Measurements from ENCODE around the gene THRB. TPM values are rescaled to one million over a fixed set of nuclear protein-coding genes. Genes with fewer than 3 reads are reported as not detected.
A peak's percentile ranks its signal among the peaks of the same experiment; 100 is the strongest.

THRB gene
- total RNA-seq, 2 donors from 2014 or later: 6.7 to 6.9 TPM

GRCh38 chr3:24498796-24499195, 4.1 kb upstream of the THRB start:
- no peak overlapping the region for H3K4me3 ChIP-seq
- H3K36me3 ChIP-seq (replicated peaks in 1 of 2; ENCODE audit: insufficient read depth in 1 of 2, low read depth in 2 of 2): no peaks in the 10 kb centered on the region
- no peaks in the 10 kb centered on the region for H3K9me3 ChIP-seq
- H3K4me1 ChIP-seq: peaks cover 15% of the 10 kb centered on the region
- ATAC-seq: no peak
- no peaks in the 10 kb centered on the region for H3K27me3 ChIP-seq
- intact Hi-C loops (cut with DNase I): no loop called here
- WGBS, 2 donors: 86 to 93% methylated on average over 2 of the region's 2 CpGs
- H3K27ac ChIP-seq: no peak overlapping the region
- TF ChIP-seq POLR2A (IDR thresholded peaks at IDR 0.05): no peak
- TF ChIP-seq CTCF (IDR thresholded peaks at IDR 0.05): no peak
- DNase-seq: no peak

- WGBS, 2 donors: 80 to 83% methylated on average over 2 of the region's 2 CpGs
- no peaks in the 10 kb centered on the region for H3K9me3 ChIP-seq
- intact Hi-C loops (cut with DNase I): no loop called here
- no peak for DNase-seq
- no peak for ATAC-seq
- H3K27me3 ChIP-seq: no peaks in the 10 kb centered on the region
- peaks cover 19% of the 10 kb centered on the region for H3K4me1 ChIP-seq
- H3K36me3 ChIP-seq (replicated peaks in 1 of 2; ENCODE audit: insufficient read depth in 1 of 2, low read depth in 2 of 2): no peaks in the 10 kb centered on the region
- H3K4me3 ChIP-seq: no peak overlapping the region
- H3K27ac ChIP-seq: no peak overlapping the region
- TF ChIP-seq POLR2A (IDR thresholded peaks at IDR 0.05) (no peak), CTCF (IDR thresholded peaks at IDR 0.05) (no peak)
Measured at GRCh38 chr3:24498391-24498790, 3.7 kb upstream of the THRB start.

GRCh38 chr3:24497942-24498341, 3.3 kb upstream of the THRB start:
- H3K36me3 ChIP-seq (replicated peaks in 1 of 2; ENCODE audit: insufficient read depth in 1 of 2, low read depth in 2 of 2): no peaks in the 10 kb centered on the region
- H3K4me1 ChIP-seq: peaks cover 21% of the 10 kb centered on the region
- H3K9me3 ChIP-seq: no peaks in the 10 kb centered on the region
- H3K4me3 ChIP-seq: no peak overlapping the region
- ATAC-seq (no peak), DNase-seq (no peak)
- intact Hi-C loops (cut with DNase I): no loop called here
- TF ChIP-seq POLR2A (IDR thresholded peaks at IDR 0.05) (no peak), CTCF (IDR thresholded peaks at IDR 0.05) (no peak)
- no peak overlapping the region for H3K27ac ChIP-seq
- WGBS, 2 donors: 91 to 98% methylated on average over 2 of the region's 2 CpGs
- H3K27me3 ChIP-seq: no peaks in the 10 kb centered on the region

- peak; percentile 87 to 94 (median 90) for DNase-seq
- H3K4me1 ChIP-seq: peaks cover 21% of the 10 kb centered on the region
- H3K27me3 ChIP-seq: no peaks in the 10 kb centered on the region
- peak overlapping the region; percentile 94 to 98 (median 96) for H3K27ac ChIP-seq
- TF ChIP-seq CTCF (IDR thresholded peaks at IDR 0.05): peak; percentile 34 to 78 (median 63)
- peak in 1 of 3 donors; percentile 5 for TF ChIP-seq POLR2A (IDR thresholded peaks at IDR 0.05)
- ATAC-seq: peak; percentile 46
- no peaks in the 10 kb centered on the region for H3K36me3 ChIP-seq (replicated peaks in 1 of 2; ENCODE audit: insufficient read depth in 1 of 2, low read depth in 2 of 2)
- intact Hi-C loops (cut with DNase I): no loop called here
- 30 to 35% methylated on average over 16 of the region's 16 CpGs for WGBS, 2 donors
- no peaks in the 10 kb centered on the region for H3K9me3 ChIP-seq
- H3K4me3 ChIP-seq: no peak overlapping the region
Measured at GRCh38 chr3:24496529-24497482, 2.2 kb upstream of the THRB start.
